GM23338 (cell line): Measurements from ENCODE around the gene NSG1. TPM values are rescaled to one million over a fixed set of nuclear protein-coding genes. Genes with fewer than 3 reads are reported as not detected.
A peak's percentile ranks its signal among the peaks of the same experiment; 100 is the strongest.

ENCODE experiments used
- ATAC-seq: fragments of 200-7000 bp; cut with Tn5 transposase; 3 replicates; pipeline ENCODE4 v1.9.1; 2020
- DNase-seq: peaks from one replicate; pipeline ENCODE4 v3.0.0-alpha.2; 2015; ENCODE audit warnings: low spot score
- H2AFZ ChIP-seq: fragments of 200-600 bp; sonication (generic); 2 replicates; pipeline ENCODE4 v1.8.0; 2016; ENCODE audit warnings: antibody characterized with exemption, mild to moderate bottlenecking, moderate library complexity
- H3F3A ChIP-seq: fragments of 200-600 bp; sonication (generic); replicated peaks from 2 replicates; pipeline ENCODE4 v1.8.0; 2017; ENCODE audit warnings: antibody characterized with exemption, mixed run types, low read depth
- H3K27ac ChIP-seq: fragments of 200-600 bp; sonication (generic); 2 replicates; pipeline ENCODE4 v1.6.1; 2016; ENCODE audit warnings: low read depth
- H3K27me3 ChIP-seq: fragments of 200-600 bp; sonication (generic); 2 replicates; pipeline ENCODE4 v1.8.0; 2016; ENCODE audit warnings: mild to moderate bottlenecking, mixed run types, moderate library complexity; ENCODE audit not compliant: insufficient read depth
- H3K36me3 ChIP-seq: fragments of 200-600 bp; sonication (generic); 2 replicates; pipeline ENCODE4 v1.8.0; 2016; ENCODE audit warnings: mild to moderate bottlenecking; ENCODE audit not compliant: insufficient read depth
- H3K4me1 ChIP-seq: fragments of 200-600 bp; sonication (generic); 2 replicates; pipeline ENCODE4 v1.8.0; 2016; ENCODE audit warnings: mild to moderate bottlenecking, moderate library complexity; ENCODE audit not compliant: insufficient read depth
- H3K4me2 ChIP-seq: fragments of 200-600 bp; sonication (generic); 2 replicates; pipeline ENCODE4 v1.7.1; 2017; ENCODE audit warnings: mixed run types
- H3K4me3 ChIP-seq: fragments of 200-600 bp; sonication (generic); 2 replicates; pipeline ENCODE4 v1.6.1; 2016; ENCODE audit warnings: mixed run types
- H3K79me2 ChIP-seq: fragments of 200-600 bp; sonication (generic); replicated peaks from 2 replicates; pipeline ENCODE4 v1.8.0; 2017; ENCODE audit warnings: mild to moderate bottlenecking; ENCODE audit not compliant: insufficient read depth
- H3K9me2 ChIP-seq: fragments of 200-600 bp; sonication (generic); 2 replicates; pipeline ENCODE4 v1.8.0; 2017; ENCODE audit not compliant: insufficient read depth
- H4K20me1 ChIP-seq: fragments of 200-600 bp; sonication (generic); replicated peaks from 2 replicates; pipeline ENCODE4 v1.8.0; 2017; ENCODE audit warnings: mild to moderate bottlenecking; ENCODE audit not compliant: insufficient read depth
- H3K27ac Mint-ChIP-seq: 2 replicates; pipeline ENCODE4 v1.8.0; 2020; ENCODE audit warnings: inconsistent platforms, mild to moderate bottlenecking, moderate library complexity, mixed read lengths
- H3K27me3 Mint-ChIP-seq: 3 replicates; pipeline ENCODE4 v1.8.0; 2022; ENCODE audit warnings: low read depth, mild to moderate bottlenecking, moderate library complexity, mixed read lengths, inconsistent platforms; ENCODE audit not compliant: insufficient read depth, poor library complexity
- H3K36me3 Mint-ChIP-seq: 3 replicates; pipeline ENCODE4 v1.8.0; 2021; ENCODE audit warnings: low read depth, mild to moderate bottlenecking, inconsistent platforms, moderate library complexity, mixed read lengths
- H3K4me1 Mint-ChIP-seq: 3 replicates; pipeline ENCODE4 v1.8.0; 2020; ENCODE audit warnings: mild to moderate bottlenecking, inconsistent platforms, mixed read lengths
- H3K4me3 Mint-ChIP-seq: 3 replicates; pipeline ENCODE4 v1.8.0; 2021; ENCODE audit warnings: moderate library complexity, mild to moderate bottlenecking, inconsistent platforms, mixed read lengths
- H3K9me3 Mint-ChIP-seq: 3 replicates; pipeline ENCODE4 v1.8.0; 2020; ENCODE audit warnings: moderate library complexity, mild to moderate bottlenecking, inconsistent platforms, mixed read lengths
- CREB1 ChIP-seq: fragments of 250-450 bp; sonication (Bioruptor Pico); IDR thresholded peaks from 2 replicates; pipeline ENCODE4 v1.5.0; 2020; ENCODE audit warnings: low read depth, mild to moderate bottlenecking, moderate library complexity
- CTCF ChIP-seq, 2 experiments: fragments of 200-600 bp in 1 of 2; sonication (generic) in 1 of 2; conservative IDR thresholded peaks; 2 replicates each; pipeline versions ENCODE4 v1.5.1 to v1.6.1; 2016 to 2017; ENCODE audit warnings: antibody characterized with exemption in 2 of 2, low read depth in 2 of 2, mild to moderate bottlenecking in 2 of 2, moderate library complexity in 1 of 2
- ETS1 ChIP-seq: IDR thresholded peaks from 2 replicates; pipeline ENCODE4 v1.6.1; 2016; ENCODE audit warnings: antibody characterized with exemption
- EZH2 ChIP-seq: fragments of 200-600 bp; sonication (generic); IDR thresholded peaks from one replicate; pipeline ENCODE4 v1.8.0; 2017; ENCODE audit warnings: antibody characterized with exemption, mild to moderate bottlenecking, low read depth; ENCODE audit not compliant: unreplicated experiment
- EZH2phosphoT487 ChIP-seq: fragments of 200-600 bp; sonication (generic); IDR thresholded peaks from one replicate; pipeline ENCODE4 v1.8.1; 2018; ENCODE audit warnings: antibody characterized with exemption; ENCODE audit not compliant: unreplicated experiment
- JUNB ChIP-seq: IDR thresholded peaks from one replicate; pipeline ENCODE4 v1.6.1; 2016; ENCODE audit warnings: antibody characterized with exemption; ENCODE audit not compliant: unreplicated experiment
- NANOG ChIP-seq: IDR thresholded peaks from 2 replicates; pipeline ENCODE4 v1.6.1; 2016; ENCODE audit warnings: antibody characterized with exemption, borderline replicate concordance
- POLR2AphosphoS5 ChIP-seq: IDR thresholded peaks from 2 replicates; pipeline ENCODE4 v1.6.1; 2016; ENCODE audit warnings: antibody characterized with exemption, low read depth
- REST ChIP-seq: IDR thresholded peaks from one replicate; pipeline ENCODE4 v1.6.1; 2018; ENCODE audit warnings: antibody characterized with exemption; ENCODE audit not compliant: unreplicated experiment
- STAT1 ChIP-seq: IDR thresholded peaks from one replicate; pipeline ENCODE4 v1.6.1; 2016; ENCODE audit warnings: antibody characterized with exemption; ENCODE audit not compliant: unreplicated experiment
- ZNF114 ChIP-seq: fragments of 250-450 bp; sonication (Bioruptor Pico); IDR thresholded peaks from 2 replicates; pipeline ENCODE4 v1.5.0; 2020; ENCODE audit warnings: mild to moderate bottlenecking, moderate library complexity
- ZNF331 ChIP-seq: fragments of 250-450 bp; sonication (Bioruptor Pico); IDR thresholded peaks from 2 replicates; pipeline ENCODE4 v1.5.0; 2020; ENCODE audit warnings: low read depth, mild to moderate bottlenecking, moderate library complexity
- ZNF462 ChIP-seq: fragments of 250-450 bp; sonication (Bioruptor Pico); IDR thresholded peaks from 2 replicates; pipeline ENCODE4 v1.5.0; 2020; ENCODE audit warnings: mild to moderate bottlenecking, moderate library complexity
- polyA plus RNA-seq: library from polyadenylated mRNA; unstranded; fragments of >200 nt; fragmentation: Nextera tagmentation; extraction: Ambion mirVana; gene quantifications from 2 replicates; pipeline ENCODE4 v1.2.1, GENCODE V29; 2016
- total RNA-seq: library from RNA; depleted of rRNA; stranded (reverse); fragments of >200 nt; shearing (Covaris generic); gene quantifications from 2 replicates; pipeline ENCODE4 v1.2.3, GENCODE V29; 2014

Gene NSG1
- total and polyA plus RNA-seq, 2 experiments from 2014 or later = 17.4 to 34.5 TPM

- Histone ChIP-seq H3K4me3 (no peak overlapping the region), H3K27ac (no peak overlapping the region), H2AFZ (no peak overlapping the region), H3K4me2 (0 out of 2 replicates have a peak overlapping the region, but pooled peaks have one; percentile 20), H3K27me3 (no peaks in the 10 kb centered on the region), H3F3A (0 out of 2 replicates have a peak, but pooled peaks cover 5% of the 10 kb centered on the region), H3K79me2 (no peaks in the 10 kb centered on the region), H3K4me1 (peaks cover 71% of the 10 kb centered on the region), H3K36me3 (peaks cover 6% of the 10 kb centered on the region), H4K20me1 (no peaks in the 10 kb centered on the region), H3K9me2 (peaks cover 5% of the 10 kb centered on the region)
- ATAC-seq (no peak), DNase-seq (no peak)
- Mint-ChIP-seq H3K9me3 (peaks cover 12% of the 10 kb centered on the region; the same call in 2 of the 3 replicates), H3K4me1 (peaks cover 56% of the 10 kb centered on the region), H3K27ac (no peak overlapping the region; the same call in 1 of the 2 replicates), H3K4me3 (no peak overlapping the region), H3K27me3 (peaks cover 10% of the 10 kb centered on the region), H3K36me3 (peaks cover 23% of the 10 kb centered on the region)
- TF ChIP-seq CREB1 (CRISPR knock-in tag) = no peak
- TF ChIP-seq EZH2phosphoT487 = no peak
- TF ChIP-seq NANOG = no peak
- no peak for TF ChIP-seq STAT1
- TF ChIP-seq ZNF331 (CRISPR knock-in tag) = no peak
- TF ChIP-seq JUNB = no peak
- TF ChIP-seq CTCF (conservative IDR thresholded peaks at IDR 0.05; ENCODE audit: low read depth in 2 of 2) = no peak
- no peak for TF ChIP-seq ZNF114 (CRISPR knock-in tag)
- no peak for TF ChIP-seq ZNF462
- no peak for TF ChIP-seq EZH2
- TF ChIP-seq REST = no peak
- TF ChIP-seq POLR2AphosphoS5 = no peak
- no peak for TF ChIP-seq ETS1
Measured at GRCh38 chr4:4461850-4462249, 74.9 kb downstream of the NSG1 start.
